ENCODE measurements around the gene RNASE4.
A peak's percentile ranks its signal among the peaks of the same experiment; 100 is the strongest.
"Not testable (repeated sequence)": the region's sequence is repeated elsewhere in the genome, so short reads cannot be mapped to it uniquely, and the experiment has no call there.

RNASE4 gene

GRCh38 chr14:20683891-20684661, at the start of gene RNASE4:
Gene RNASE4 (plus strand): TSS chr14:20684560. CDS start chr14:20699372, 14,812 bp downstream.
- peak; percentile 78 to 81 for DNase-seq (ENCODE audit: low read depth in 1 of 2, low spot score in 1 of 2)

GRCh38 chr14:20641591-20641990, 42.8 kb upstream of the RNASE4 start, which contains the start of gene OR6S1:
Gene OR6S1 (minus strand): TSS chr14:20641691. CDS start chr14:20641691, 0 bp downstream.
- DNase-seq (ENCODE audit: low read depth in 1 of 2, low spot score in 1 of 2) = no peak

GRCh38 chr14:20642182-20642581, 42.2 kb upstream of the RNASE4 start:
- DNase-seq (ENCODE audit: low read depth in 1 of 2, low spot score in 1 of 2) = no peak

DNA sequence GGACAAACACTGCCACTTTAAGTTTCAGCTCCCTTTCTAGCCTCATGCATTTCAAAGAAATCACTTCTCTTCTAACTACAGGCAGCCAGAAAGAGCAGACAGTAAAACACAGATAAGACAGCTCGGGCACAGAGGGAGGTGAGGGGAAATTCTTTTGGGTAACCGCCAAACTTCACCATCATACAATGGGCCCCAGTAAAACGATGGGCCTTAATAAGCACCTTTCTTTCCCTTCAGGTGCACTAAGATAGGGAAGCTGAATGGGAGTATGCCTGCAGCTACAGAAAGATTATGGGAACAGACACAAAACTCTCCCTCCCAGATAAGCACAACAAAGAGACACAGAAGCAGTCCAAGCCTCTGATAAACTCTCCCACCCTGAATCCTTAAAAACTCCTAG, 41.6 kb upstream of the RNASE4 start:
- not testable (repeated sequence) for DNase-seq (ENCODE audit: low read depth in 1 of 2, low spot score in 1 of 2)

DNA sequence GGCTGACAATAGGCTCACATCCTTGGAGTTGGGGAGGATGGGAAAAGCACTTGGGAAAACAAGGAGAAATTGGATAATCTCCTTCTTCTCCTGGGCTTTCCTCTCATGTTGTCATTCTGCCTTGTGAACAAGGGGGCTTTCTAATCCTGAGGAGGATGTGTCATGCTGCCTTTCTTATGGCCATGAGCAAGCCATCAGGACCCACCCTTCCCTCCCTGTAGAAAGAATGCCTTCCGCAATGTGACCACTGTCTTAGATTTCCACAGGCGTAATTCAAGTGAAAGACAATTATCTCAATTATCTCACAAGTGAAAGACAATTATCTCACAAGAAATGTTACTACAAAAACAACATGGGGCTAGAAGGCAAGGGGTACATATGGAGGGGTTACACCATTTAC, 39.8 kb upstream of the RNASE4 start:
- DNase-seq (ENCODE audit: low read depth in 1 of 2, low spot score in 1 of 2) = no peak

DNA sequence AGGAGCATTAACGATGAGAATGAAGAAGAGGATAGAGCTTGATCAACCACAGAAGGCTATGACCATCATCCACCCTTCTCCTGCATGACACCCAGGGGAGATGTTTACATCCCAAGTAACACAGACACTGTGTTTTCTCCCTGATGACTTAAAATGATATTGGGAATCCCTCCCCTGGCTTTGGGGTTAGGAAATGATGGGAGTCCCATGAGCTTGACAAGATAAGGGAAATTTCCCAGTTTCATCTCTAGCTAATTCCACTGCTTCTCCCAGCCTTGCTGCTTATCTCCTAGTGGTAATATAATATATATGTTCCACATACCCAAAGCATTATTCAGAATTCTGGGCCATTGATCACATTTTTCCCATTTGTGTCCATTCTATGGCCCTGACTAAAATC, 38.9 kb upstream of the RNASE4 start:
- DNase-seq (ENCODE audit: low read depth in 1 of 2, low spot score in 1 of 2) = no peak

DNA sequence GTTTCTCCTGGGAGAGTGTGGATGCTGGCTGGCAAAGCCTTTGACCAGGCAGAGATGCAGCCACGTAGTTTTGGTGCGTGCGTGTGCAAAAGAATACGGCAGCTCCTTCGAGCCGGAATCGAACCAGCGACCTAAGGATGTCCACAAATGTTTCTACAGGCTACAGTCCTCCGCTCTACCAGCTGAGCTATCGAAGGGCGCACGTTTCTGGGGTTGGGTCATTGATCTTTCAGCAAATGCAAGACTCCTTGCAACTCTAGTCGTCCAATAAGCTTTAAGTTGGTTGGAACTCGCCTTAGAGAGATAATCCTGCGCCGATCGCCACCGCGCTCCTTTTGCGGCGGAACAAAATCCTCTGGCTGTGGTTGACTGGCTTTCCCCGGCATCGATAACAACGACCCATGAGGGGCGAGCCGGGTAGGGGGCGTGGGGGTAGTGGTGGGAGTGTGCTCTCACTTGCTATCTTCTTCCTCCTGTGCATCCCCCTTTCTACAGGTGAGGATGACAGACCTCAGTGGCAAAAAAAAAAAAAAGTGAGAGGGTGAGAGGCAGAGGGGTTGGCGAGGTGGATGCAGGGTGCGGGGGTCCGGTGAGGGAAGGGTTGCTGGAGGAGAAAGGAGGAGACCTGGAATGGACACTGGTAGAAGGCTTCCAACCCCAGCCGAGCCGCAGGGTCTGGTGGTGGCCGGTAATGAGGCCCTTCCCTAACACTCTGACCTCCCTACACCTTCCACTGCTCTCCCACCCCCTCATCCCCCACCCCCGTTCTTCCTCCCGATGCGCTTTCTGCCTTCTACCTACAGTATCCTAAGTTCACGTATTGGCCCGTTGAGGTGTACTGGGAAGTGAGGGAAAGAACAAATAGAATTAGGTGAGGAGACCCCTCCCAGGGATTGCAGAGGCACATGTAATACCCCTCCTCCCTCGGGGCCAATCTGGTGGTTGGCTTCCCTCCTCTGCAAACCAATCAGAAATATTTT, 31.1 kb upstream of the RNASE4 start:
- DNase-seq (ENCODE audit: low read depth in 1 of 2, low spot score in 1 of 2) = peak; percentile 36 to 65

- DNase-seq (ENCODE audit: low read depth in 1 of 2, low spot score in 1 of 2) = no peak
Observed at GRCh38 chr14:20655851-20656250, 28.5 kb upstream of the RNASE4 start.

DNA sequence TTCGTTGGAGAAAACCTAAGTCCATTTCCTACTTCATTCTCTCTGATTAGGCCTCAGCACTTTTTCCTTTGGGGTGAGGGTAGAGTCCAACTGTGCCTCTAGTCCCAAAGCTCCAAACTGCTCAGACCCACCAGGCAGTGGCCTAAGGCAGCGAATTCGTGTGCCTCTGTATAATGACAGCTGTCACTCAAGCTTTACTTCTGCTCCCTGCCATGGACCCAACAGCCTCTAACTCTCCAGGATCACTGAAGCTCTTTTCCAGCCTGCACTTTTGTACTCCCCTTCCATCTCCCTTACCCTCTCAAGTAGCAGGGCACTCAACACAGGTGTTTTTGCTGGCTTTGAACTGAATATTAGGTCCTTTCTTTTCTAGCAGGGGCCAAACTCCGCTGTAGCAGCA, 28.1 kb upstream of the RNASE4 start:
- DNase-seq (ENCODE audit: low read depth in 1 of 2, low spot score in 1 of 2) = no peak

DNA sequence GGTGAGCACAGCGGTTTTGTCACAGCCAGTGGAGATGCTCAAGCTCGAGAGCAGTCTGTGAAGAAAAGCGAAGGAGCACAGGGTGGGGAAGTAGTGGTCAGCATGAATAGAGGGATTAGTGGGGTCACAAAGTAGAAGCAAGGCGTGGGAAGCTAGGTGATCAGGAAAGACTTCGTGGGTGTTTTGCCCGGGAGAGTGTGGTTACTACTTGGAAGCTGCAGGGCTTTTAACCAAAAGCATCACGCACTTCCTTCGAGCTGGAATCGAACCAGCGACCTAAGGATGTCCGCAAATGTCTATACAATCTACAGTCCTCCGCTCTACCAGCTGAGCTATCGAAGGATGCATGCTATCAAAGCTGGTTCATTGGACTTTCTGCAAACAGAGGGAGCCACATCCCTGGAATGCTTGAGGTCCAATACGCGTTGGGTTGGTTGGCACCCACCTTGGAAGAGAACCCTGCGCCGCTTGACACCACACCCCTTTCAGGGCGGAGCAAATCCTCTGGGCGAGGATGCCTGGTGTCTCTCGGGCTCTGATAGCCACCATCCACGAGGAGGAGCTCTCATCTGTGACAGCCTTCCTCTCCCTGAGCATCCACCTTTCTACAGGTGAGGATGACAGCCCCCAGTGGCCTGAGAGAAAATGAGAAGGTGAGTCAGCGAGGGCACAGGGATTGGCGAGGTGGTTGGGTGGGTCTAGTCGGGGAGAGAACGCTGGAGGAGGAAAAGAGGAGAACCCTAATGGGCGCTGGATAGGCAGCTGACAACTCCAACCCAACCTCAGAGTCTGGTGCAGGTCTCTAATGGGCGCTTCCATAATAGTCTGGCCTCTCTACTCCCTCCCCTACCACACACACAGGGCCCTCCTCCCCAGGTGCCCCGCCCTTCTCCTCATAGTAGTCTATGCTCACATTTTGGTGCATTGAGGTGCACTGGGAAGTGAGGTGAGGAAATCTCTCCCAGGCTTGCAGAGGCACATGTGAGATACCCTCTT, 26.8 kb upstream of the RNASE4 start:
- no peak for DNase-seq (ENCODE audit: low read depth in 1 of 2, low spot score in 1 of 2)

DNA sequence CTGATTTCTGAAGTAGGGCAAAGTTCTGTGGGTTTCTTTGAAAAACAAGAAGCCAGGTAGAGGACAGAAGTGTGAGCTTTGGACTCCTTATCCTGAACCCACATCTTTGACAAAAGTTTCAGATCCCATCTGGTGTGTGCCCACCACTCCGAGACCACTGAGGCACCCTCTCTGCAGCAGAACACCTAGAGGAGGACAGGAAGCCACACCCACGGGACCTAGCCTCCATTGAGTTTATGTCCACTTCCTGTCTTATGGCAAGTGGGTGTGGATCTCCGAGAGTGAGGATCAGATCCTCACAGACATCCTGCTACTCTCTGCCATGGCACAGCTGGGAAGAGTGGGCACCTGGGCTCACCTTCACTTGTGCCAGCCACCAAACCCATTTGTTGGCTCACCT, 26.1 kb upstream of the RNASE4 start:
- no peak for DNase-seq (ENCODE audit: low read depth in 1 of 2, low spot score in 1 of 2)

- no peak for DNase-seq (ENCODE audit: low read depth in 1 of 2, low spot score in 1 of 2)
Observed at GRCh38 chr14:20659336-20659735, 25.0 kb upstream of the RNASE4 start.

- DNase-seq (ENCODE audit: low read depth in 1 of 2, low spot score in 1 of 2) = no peak
Observed at GRCh38 chr14:20659813-20660395, 24.5 kb upstream of the RNASE4 start.

GRCh38 chr14:20661197-20661596, 23.2 kb upstream of the RNASE4 start:
- DNase-seq (ENCODE audit: low read depth in 1 of 2, low spot score in 1 of 2) = no peak

DNA sequence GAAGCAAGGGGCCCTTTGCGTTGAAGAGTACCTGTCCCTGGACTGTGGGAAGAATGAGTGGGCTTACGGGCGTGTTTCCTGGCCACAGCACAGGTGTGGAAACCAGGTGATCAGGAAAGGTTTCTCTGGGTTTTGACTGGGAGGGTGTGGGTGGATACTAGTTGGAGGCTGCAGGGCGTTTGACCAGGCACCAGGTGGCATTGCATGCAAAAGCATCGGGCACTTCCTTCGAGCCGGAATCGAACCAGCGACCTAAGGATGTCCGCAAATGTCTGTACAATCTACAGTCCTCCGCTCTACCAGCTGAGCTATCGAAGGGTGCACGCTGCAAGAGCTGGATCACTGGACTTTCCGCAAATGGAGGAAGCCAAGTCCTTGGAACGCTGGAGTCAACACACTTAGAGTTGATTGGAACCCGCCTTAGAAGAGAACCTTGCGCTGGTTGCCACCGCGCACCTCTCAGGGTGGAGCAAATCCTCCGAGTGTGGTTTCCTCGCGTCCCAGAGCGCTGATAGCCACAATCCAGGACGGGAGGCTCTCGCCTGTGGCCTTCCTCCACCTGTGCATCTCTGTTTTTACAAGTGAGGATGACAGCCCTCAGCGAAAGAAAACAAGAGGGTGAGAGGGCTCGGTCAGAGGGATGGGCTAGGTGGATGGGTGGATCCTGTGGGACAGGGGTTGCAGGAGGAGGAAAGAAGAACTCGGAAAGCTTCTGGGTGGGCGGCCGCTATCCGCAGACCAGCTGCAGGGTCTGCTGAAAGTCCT, 21.2 kb upstream of the RNASE4 start:
- peak; percentile 58 to 84 for DNase-seq (ENCODE audit: low read depth in 1 of 2, low spot score in 1 of 2)

DNA sequence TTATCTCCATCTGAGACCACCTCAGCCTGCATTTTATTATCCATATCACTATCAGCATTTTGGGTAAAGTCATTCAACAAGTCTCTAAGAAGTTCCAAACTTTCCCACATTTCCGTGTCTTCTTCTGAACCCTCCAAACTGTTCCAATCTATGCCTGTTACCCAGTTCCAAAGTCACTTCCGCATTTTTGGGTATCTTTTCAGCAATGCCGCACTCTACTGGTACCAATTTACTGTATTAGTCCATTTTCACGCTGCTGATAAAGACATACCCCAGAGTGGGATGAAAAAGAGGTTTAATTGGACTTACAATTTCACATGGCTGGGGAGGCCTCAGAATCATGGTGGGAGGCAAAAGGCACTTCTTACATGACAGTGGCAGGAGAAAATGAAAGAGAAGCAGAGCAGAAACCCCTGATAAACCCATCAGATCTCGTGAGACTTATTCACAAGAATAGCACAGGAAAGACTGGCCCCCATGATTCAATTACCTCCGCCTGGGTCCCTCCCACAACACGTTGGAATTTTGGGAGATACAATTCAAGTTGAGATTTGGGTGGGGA, 17.9 kb upstream of the RNASE4 start:
- not testable (repeated sequence) for DNase-seq (ENCODE audit: low read depth in 1 of 2, low spot score in 1 of 2)

DNA sequence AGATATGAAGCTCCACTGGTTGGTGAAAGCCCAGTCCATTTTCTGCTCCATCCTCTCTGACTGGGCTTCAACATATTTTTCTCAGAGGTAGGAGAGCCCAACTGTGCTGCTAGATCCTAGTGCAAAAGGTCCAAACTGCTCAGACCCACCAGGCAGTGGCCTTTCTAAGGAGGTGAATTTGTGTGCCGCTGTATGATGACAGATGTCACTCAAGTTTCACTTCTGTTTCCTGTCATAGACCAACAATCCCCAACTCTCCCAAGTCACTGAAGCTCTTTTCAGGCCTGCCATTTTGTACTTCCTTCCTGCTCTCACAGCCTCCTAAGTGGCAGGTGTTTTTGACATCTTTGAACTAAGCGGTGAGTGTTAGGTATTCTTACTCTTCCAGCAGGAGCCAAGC, 16.4 kb upstream of the RNASE4 start:
- no peak for DNase-seq (ENCODE audit: low read depth in 1 of 2, low spot score in 1 of 2)

DNA sequence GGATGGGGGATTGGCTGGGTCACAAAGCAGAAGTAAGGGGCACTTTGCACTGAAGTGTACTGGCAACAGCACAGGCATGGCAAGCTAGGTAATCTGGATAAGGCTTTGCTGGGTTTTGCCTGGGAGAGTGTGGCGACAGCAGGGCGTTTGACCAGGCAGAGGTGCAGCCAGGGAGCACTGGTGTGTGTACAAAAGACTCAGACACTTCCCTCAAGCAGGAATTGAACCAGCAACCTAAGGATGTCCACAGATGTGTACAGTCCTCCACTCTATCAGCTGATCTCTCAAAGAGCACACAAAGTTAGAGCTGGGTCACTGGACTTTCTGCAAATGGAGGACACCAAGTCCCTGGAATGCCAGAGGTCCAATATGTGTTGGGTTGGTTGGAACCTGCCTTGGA, 15.4 kb upstream of the RNASE4 start:
- DNase-seq (ENCODE audit: low read depth in 1 of 2, low spot score in 1 of 2) = no peak

DNA sequence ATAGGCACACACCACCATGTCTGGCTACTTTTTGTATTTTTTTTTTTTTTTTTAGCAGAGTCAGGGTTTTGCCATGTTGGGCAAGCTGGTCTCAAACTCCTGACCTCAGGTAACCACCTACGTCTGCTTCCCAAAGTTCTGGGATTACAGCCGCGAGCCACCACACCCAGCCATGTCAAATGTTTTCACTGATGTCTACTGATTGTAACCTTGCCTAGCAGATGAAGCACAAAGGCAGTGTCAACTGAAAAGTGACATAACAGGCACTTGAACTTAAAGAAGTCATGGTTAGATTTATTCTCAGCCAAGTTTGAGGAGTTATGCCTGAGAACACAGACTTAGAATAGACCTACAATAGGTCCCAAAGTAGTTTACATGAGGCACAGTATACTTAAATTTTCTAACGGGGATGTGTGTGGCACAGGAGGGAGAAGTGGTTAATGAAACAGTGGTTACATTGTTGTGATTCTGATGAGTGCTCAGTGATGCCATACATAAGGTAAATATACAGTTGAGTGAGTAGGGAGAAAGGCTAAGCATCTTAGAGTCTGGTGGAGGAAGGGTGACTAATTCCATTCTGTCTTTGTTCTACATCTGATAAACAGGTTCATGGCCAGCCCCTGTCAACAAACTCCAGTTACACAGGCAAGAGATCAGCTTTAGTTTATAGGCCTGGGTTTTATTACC, 12.6 kb upstream of the RNASE4 start:
- DNase-seq (ENCODE audit: low read depth in 1 of 2, low spot score in 1 of 2) = no peak

All from activated CD4-positive, alpha-beta T cell treated with anti-CD3 and anti-CD28 coated beads, Interleukin-2, amount 50 U/mL, for 24 hours (primary cell).